ENCODE data around the gene HBE1. TPM values are rescaled to one million over a fixed set of nuclear protein-coding genes. Genes with fewer than 3 reads are reported as not detected.

The HBE1 gene
- total and polyA plus RNA-seq, 2 donors (not counting 1 experiment from before 2014, with no cell fraction given), result not detected

- H3K4me1 Mint-ChIP-seq, result no peaks in the 10 kb centered on the region
- Histone ChIP-seq H3K9me3 (ENCODE audit: control extremely low read depth in 1 of 3, control insufficient read depth in 2 of 3, insufficient read depth in 1 of 3, low read length in 2 of 3) (no peaks in the 10 kb centered on the region), H3K36me3 (replicated peaks in 1 of 2; ENCODE audit: control extremely low read depth in 1 of 2, control insufficient read depth in 1 of 2, extremely low read depth in 1 of 2, insufficient read depth in 2 of 2, low read length in 1 of 2) (no peaks in the 10 kb centered on the region), H3K4me3 (ENCODE audit: control extremely low read depth in 1 of 5, extremely low read depth in 1 of 5, insufficient read depth in 1 of 5, low read depth in 2 of 5, low read length in 4 of 5) (no peak overlapping the region), H3K4me2 (replicated peaks; ENCODE audit: low read depth, low read length, poor library complexity, severe bottlenecking) (no peak overlapping the region), H3K27me3 (replicated peaks in 1 of 4; ENCODE audit: control extremely low read depth in 1 of 4, control insufficient read depth in 3 of 4, insufficient read depth in 4 of 4, low read length in 3 of 4) (no peaks in the 10 kb centered on the region), H3K4me1 (ENCODE audit: control insufficient read depth in 2 of 2, insufficient read depth in 2 of 2, low read length in 2 of 2) (no peaks in the 10 kb centered on the region), H2AFZ (ENCODE audit: insufficient read depth, low read depth, low read length, poor library complexity, severe bottlenecking) (no peak overlapping the region), H3K79me2 (ENCODE audit: control insufficient read depth, insufficient read depth, low read length) (no peaks in the 10 kb centered on the region), H3K27ac (ENCODE audit: low read length in 2 of 2) (no peak overlapping the region), H3K9ac (ENCODE audit: low read length) (no peak overlapping the region), H4K20me1 (ENCODE audit: control insufficient read depth, insufficient read depth, low read length, poor library complexity, severe bottlenecking) (no peaks in the 10 kb centered on the region)
- H3K4me3 Mint-ChIP-seq, result no peak overlapping the region
- intact Hi-C loops (cut with micrococcal nuclease), result no loop called here
- TF ChIP-seq CTCF (IDR thresholded peaks at IDR 0.05) (no peak), EZH2 (IDR thresholded peaks at IDR 0.05; ENCODE audit: borderline replicate concordance, insufficient read depth, low read depth, low read length, poor library complexity, severe bottlenecking) (no peak)
- ATAC-seq (ENCODE audit: low read depth) (no peak), DNase-seq (no peak)
- ChIA-PET CTCF (no interaction called here), POLR2A (no interaction called here)
- H3K27ac Mint-ChIP-seq, result no peak overlapping the region
- H3K27me3 Mint-ChIP-seq, result peaks cover 14% of the 10 kb centered on the region
- H3K9me3 Mint-ChIP-seq (ENCODE audit: insufficient read depth), result no peaks in the 10 kb centered on the region
- 100% methylated on average over 1 of the region's 1 CpG for WGBS (ENCODE audit: insufficient coverage)
Observed at GRCh38 chr11:5240056-5240455, 29.7 kb downstream of the HBE1 start.

- no peaks in the 10 kb centered on the region for H3K79me2 ChIP-seq (ENCODE audit: control insufficient read depth, insufficient read depth, low read length)
- H2AFZ ChIP-seq (ENCODE audit: insufficient read depth, low read depth, low read length, poor library complexity, severe bottlenecking), result no peak overlapping the region
- intact Hi-C loops (cut with micrococcal nuclease), result no loop called here
- DNase-seq (no peak), ATAC-seq (ENCODE audit: low read depth) (no peak)
- H3K27me3 ChIP-seq (replicated peaks in 1 of 4; ENCODE audit: control extremely low read depth in 1 of 4, control insufficient read depth in 3 of 4, insufficient read depth in 4 of 4, low read length in 3 of 4), result no peaks in the 10 kb centered on the region
- H3K4me3 Mint-ChIP-seq, result no peak overlapping the region
- H3K27me3 Mint-ChIP-seq, result peaks cover 6% of the 10 kb centered on the region
- ChIA-PET POLR2A (no interaction called here), CTCF (no interaction called here)
- H3K9me3 ChIP-seq (ENCODE audit: control extremely low read depth in 1 of 3, control insufficient read depth in 2 of 3, insufficient read depth in 1 of 3, low read length in 2 of 3), result no peaks in the 10 kb centered on the region
- no peaks in the 10 kb centered on the region for H4K20me1 ChIP-seq (ENCODE audit: control insufficient read depth, insufficient read depth, low read length, poor library complexity, severe bottlenecking)
- no peak overlapping the region for H3K4me3 ChIP-seq (ENCODE audit: control extremely low read depth in 1 of 5, extremely low read depth in 1 of 5, insufficient read depth in 1 of 5, low read depth in 2 of 5, low read length in 4 of 5)
- H3K4me1 Mint-ChIP-seq, result peaks cover 6% of the 10 kb centered on the region
- no peak overlapping the region for H3K9ac ChIP-seq (ENCODE audit: low read length)
- H3K36me3 ChIP-seq (replicated peaks in 1 of 2; ENCODE audit: control extremely low read depth in 1 of 2, control insufficient read depth in 1 of 2, extremely low read depth in 1 of 2, insufficient read depth in 2 of 2, low read length in 1 of 2), result no peaks in the 10 kb centered on the region
- no peaks in the 10 kb centered on the region for H3K4me1 ChIP-seq (ENCODE audit: control insufficient read depth in 2 of 2, insufficient read depth in 2 of 2, low read length in 2 of 2)
- H3K9me3 Mint-ChIP-seq (ENCODE audit: insufficient read depth), result no peaks in the 10 kb centered on the region
- H3K27ac Mint-ChIP-seq, result no peak overlapping the region
- no peak overlapping the region for H3K27ac ChIP-seq (ENCODE audit: low read length in 2 of 2)
- no peak overlapping the region for H3K4me2 ChIP-seq (replicated peaks; ENCODE audit: low read depth, low read length, poor library complexity, severe bottlenecking)
- TF ChIP-seq EZH2 (IDR thresholded peaks at IDR 0.05; ENCODE audit: borderline replicate concordance, insufficient read depth, low read depth, low read length, poor library complexity, severe bottlenecking) (no peak), CTCF (IDR thresholded peaks at IDR 0.05) (no peak)
Observed at GRCh38 chr11:5239046-5239445, 30.7 kb downstream of the HBE1 start.

Measured in B cell (primary cell).